D721Med (cell line): ENCODE results near the gene ADAP1.

Experiments
- DNase-seq: peaks from one replicate; pipeline ENCODE4 v3.0.0; 2011; ENCODE audit warnings: low spot score; ENCODE audit not compliant: insufficient read length
- FAIRE-seq: peaks from 2 replicates; lab custom pipeline; 2011; peaks lifted over from hg19 to GRCh38; lab: Jason Lieb, UNC
- TF ChIP-seq, protein P1 (sequence below): IDR thresholded peaks from 2 replicates; pipeline ENCODE4 v1.5.1; 2012; ENCODE audit warnings: mild to moderate bottlenecking, control low read depth; ENCODE audit not compliant: insufficient read depth; ENCODE audit errors: missing control alignments

The ADAP1 gene

DNA sequence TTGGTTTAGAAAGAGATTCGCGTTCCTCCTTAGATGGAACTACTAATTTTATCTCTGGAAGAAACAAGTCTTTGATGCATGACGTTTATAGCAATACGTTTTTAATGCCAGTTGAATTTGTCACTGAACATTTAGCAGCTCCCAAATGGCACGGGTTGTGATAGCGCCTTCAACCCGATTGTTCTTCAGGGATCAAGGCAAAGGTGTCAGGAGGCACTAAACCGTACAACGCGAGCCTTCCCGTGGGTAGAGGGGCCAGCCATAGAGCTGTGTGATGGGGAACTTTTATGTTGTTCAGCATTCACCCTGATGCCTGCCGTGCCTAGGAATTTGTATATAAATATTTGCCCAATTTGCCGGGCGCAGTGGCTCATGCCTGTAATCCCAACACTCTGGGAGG is 74.8 kb downstream of the ADAP1 start:
- TF ChIP-seq, protein P1, sequence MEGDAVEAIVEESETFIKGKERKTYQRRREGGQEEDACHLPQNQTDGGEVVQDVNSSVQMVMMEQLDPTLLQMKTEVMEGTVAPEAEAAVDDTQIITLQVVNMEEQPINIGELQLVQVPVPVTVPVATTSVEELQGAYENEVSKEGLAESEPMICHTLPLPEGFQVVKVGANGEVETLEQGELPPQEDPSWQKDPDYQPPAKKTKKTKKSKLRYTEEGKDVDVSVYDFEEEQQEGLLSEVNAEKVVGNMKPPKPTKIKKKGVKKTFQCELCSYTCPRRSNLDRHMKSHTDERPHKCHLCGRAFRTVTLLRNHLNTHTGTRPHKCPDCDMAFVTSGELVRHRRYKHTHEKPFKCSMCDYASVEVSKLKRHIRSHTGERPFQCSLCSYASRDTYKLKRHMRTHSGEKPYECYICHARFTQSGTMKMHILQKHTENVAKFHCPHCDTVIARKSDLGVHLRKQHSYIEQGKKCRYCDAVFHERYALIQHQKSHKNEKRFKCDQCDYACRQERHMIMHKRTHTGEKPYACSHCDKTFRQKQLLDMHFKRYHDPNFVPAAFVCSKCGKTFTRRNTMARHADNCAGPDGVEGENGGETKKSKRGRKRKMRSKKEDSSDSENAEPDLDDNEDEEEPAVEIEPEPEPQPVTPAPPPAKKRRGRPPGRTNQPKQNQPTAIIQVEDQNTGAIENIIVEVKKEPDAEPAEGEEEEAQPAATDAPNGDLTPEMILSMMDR, result no peak
- FAIRE-seq, result no peak
- no peak for DNase-seq

DNA sequence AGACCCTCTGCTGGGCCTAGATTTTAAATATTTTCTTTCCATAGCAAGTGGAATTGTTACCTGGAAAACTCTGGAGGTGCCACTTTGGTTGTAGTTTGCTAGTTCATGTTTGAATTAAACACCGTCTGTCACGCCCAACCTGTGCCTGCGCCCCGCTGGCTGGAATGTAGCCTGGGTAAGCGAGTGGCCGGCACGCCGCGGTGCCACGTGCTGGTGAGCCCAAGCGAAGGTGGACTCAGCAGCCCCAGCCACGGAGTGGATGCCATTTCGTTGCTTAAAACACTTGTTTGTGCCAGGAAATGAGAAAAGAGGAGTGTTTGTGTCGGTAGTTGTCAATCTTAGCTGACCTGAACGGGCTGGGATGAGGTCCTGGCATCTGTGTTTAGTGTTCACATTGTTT is 75.4 kb downstream of the ADAP1 start:
- DNase-seq (no peak), FAIRE-seq (no peak)
- TF ChIP-seq, protein P1, result no peak

DNA sequence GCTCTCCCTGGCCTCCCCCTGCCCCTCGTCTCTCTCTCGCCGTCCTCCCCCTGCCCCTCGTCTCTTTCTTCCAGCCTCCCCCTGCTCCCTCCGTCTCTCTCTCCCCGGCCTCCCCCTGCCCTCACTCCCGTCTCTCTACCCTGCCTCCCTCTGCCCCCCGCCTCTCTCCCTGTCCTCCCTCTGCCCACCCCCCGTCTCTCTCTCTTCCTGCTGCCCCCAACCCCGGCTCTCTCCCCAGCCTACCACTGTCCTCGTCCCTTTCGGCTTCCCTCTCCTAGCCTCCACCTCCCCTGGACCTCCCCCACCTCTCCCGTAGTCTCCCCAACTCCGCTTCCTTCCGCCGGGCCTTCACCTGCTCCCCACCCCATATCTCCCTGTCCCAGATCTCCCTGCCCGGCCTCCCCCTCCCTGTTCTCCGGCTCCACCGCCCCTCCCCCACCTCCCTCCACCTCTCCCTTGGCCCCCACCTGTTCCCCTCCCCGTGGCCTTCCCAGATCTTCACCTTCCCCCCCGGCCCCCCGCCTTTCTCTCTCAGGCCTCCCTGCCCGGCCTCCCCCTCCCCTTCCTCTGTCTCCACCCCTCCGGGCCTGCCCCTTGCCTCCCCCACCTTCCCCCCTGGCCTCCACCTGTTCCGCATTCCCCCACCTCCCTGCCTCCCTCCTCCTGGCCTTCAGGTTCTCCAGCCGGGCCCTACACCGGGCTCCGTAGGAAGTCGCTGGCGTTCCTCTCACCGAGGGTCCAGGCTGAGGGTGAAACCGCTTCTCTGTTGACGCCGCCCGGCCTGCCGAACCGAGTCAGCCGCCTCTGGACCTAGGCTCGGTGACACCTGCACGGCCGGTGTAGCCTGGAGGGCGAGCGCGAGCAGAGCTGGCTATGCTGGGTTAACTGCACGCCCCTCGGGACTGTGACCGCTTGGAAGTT is 76.9 kb downstream of the ADAP1 start:
- FAIRE-seq (no peak), DNase-seq (no peak)
- TF ChIP-seq, protein P1, result no peak

DNA sequence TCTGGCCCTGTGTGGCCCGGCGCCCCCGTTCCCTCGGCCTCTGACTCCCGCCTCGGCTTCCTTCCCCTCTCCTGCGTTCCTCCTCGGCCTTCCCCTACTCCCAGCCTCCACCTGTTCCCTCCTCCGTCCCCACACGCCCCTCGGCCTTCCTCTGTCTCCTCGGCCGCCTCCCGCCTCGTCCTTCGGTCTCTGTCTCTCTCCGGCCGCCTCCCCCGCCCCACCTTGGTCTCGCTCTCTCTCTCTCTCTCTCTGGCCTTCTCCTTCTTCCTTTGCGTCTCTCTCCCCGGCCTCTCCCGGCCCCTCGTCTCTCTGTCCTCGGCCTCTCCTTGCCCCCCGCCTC is 77.5 kb downstream of the ADAP1 start:
- DNase-seq, result no peak
- TF ChIP-seq, protein P1, result no peak
- no peak for FAIRE-seq

DNA sequence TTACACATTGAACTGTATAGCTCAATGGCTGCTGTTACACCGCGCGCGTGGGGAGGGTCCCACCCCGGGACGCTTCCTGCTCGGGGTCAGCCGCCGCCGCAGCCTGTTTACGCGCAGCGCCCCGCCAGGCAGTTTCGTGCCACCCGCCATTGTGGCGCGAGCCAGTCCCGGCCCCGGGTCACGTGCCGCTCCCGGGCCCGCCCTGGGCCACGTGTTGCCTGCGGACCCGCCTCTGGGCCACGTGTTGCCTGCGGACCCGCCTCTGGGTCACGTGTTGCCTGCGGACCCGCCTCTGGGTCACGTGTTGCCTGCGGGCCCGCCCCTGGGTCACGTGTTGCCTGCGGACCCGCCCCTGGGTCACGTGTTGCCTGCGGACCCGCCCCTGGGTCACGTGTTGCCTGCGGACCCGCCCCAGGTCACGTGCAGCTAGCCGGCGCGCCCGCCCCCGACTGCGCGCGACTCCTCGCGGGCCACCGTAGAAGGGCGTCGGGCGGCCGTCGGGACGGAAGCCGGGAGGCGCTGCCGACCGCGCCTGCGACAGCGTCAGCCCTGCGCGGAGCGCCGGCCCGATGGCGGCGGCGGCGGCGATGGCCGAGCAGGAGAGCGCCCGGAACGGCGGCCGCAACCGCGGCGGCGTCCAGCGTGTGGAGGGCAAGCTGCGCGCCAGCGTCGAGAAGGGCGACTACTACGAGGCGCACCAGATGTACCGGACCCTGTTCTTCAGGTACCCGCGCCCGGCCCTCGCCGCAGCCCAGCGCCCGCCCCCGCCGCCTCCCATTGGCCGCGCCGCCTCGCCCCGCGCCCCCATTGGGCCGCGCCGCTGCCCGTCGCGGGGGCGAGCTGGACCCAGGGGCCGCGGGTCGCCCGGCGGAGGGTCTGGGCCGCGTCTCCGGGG is 78.2 kb downstream of the ADAP1 start, which contains the start of gene GET4:
GET4 (plus strand) TSS at position 478 of the 895 bp plus-strand sequence; CDS start at position 570, 92 bp downstream.
- TF ChIP-seq, protein P1, result no peak
- FAIRE-seq (no peak), DNase-seq (peak; percentile 58)

DNA sequence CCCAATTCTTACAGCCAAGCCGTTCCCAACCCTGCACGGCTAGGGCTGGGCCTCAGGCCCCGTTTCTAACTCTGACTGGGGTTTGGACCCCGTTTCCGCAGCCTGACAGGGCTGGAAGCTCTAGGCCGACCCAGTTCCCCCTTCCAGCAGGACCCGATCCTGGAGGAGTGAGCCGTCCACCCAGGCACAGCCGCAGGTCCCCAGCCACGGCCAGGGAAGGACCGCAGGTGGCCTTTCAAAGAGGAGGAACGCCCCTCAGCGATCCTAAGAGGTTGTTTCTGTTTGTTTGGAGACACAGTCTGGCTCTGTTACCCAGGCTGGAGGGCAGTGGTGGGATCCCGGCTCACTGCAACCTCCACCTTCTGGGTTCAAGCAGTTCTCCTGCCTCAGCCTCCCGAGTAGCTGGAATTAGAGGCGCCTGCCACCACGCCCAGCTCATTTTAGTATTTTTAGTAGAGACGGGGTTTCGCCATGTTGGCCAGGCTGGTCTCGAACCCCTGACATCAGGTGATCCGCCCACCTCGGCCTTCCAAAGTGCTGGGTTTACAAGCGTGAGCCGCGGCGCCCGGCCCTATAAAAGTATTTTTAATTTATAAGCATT is 78.9 kb downstream of the ADAP1 start:
- TF ChIP-seq, protein P1, result no peak
- DNase-seq (no peak), FAIRE-seq (no peak)
